Motor neuron (in vitro differentiated cells): ENCODE results near the gene SMYD1. TPM values are rescaled to one million over a fixed set of nuclear protein-coding genes. Genes with fewer than 3 reads are reported as not detected.

Experiments
- ATAC-seq, 8 experiments: fragments of 200-7000 bp; cut with Tn5 transposase; replicated peaks in 6 of 8; 2 replicates each; pipeline ENCODE4 v1.8.0; 2021; ENCODE audit warnings: mild to moderate bottlenecking in 8 of 8, moderate library complexity in 8 of 8
- H3K27ac ChIP-seq, 2 donors: fragments of 250-450 bp; sonication (Bioruptor Pico); 2 replicates each; pipeline ENCODE4 v1.9.0; 2021; ENCODE audit warnings: antibody characterized with exemption in 2 of 2, mild to moderate bottlenecking in 2 of 2, moderate library complexity in 1 of 2
- H3K4me1 ChIP-seq, 2 donors: fragments of 250-450 bp; sonication (Bioruptor Pico); replicated peaks in 1 of 2; 2 replicates each; pipeline ENCODE4 v1.6.1; 2021; ENCODE audit warnings: antibody characterized with exemption in 2 of 2, mild to moderate bottlenecking in 2 of 2, moderate library complexity in 1 of 2
- H3K4me3 ChIP-seq, 5 donors: fragments of 250-450 bp; sonication (Bioruptor Pico); 2 replicates each; pipeline ENCODE4 v1.9.0; 2021; ENCODE audit warnings: antibody characterized with exemption in 5 of 5, mild to moderate bottlenecking in 5 of 5, moderate library complexity in 4 of 5
- WGBS, 10 experiments: fragments of 450-650 bp; shearing (Covaris generic); methylation state at CpG; one replicate each; pipeline ENCODE4 v1.0.0; 2022; 5-methylcytosine and 5-hydroxymethylcytosine counted together
- in situ Hi-C, 9 experiments: fragments of 400-800 bp; cut with MboI; loops; one replicate each; pipeline ENCODE4 v1.15.0; 2021; ENCODE audit warnings: low sequenced_read_pairs in 9 of 9, low pct_unique_long_range_greater_than_20kb in 2 of 9; ENCODE audit not compliant: unreplicated experiment in 9 of 9
- total RNA-seq, 8 experiments: library from RNA; unstranded; fragments of 300-600 nt; gene quantifications; 2 replicates each; pipeline versions ENCODE4 v1.2.3 to v1.2.4, GENCODE V29; 2022

SMYD1 gene
- total RNA-seq, 8 experiments from 2014 or later = 0.08 to 4.0 (median 0.43) TPM; not detected in 1

- Histone ChIP-seq H3K4me3 (no peak overlapping the region), H3K27ac (no peak overlapping the region), H3K4me1 (peaks cover 4 to 9% of the 10 kb centered on the region in 2 donors)
- WGBS, 10 experiments = 38 to 100% (median 66%) methylated on average over 1 to 4 of the region's 5 CpGs; no CpG with 5 or more reads in 2 of the 10 experiments
- in situ Hi-C loops = loop anchor here in 2 of 9 experiments (10.0 to 25.0 kb wide), 2 partner anchors 102 to 105 kb away; partner anchors contain the start of gene THNSL2 (in 1 of the 2)
- peak in 4 of 8 experiments; percentile 6 to 15 (median 10) for ATAC-seq
Measured at GRCh38 chr2:88059979-88060906, 7.4 kb upstream of the SMYD1 start.

- no peak for ATAC-seq
- 29 to 100% (median 63%) methylated on average over 1 to 2 of the region's 2 CpGs; no CpG with 5 or more reads in 6 of the 10 experiments for WGBS, 10 experiments
- in situ Hi-C loops = loop anchor here in 1 of 9 experiments (25.0 kb wide), 1 partner anchor 101 kb away; the partner anchor contains the start of gene THNSL2
- Histone ChIP-seq H3K27ac (no peak overlapping the region), H3K4me1 (peaks cover 4 to 9% of the 10 kb centered on the region in 2 donors), H3K4me3 (no peak overlapping the region)
Measured at GRCh38 chr2:88060907-88061275, 6.7 kb upstream of the SMYD1 start.

GRCh38 chr2:88061295-88061694 is 6.3 kb upstream of the SMYD1 start:
- no peak overlapping the region for H3K4me3 ChIP-seq
- H3K4me1 ChIP-seq = peaks cover under 1 to 5% of the 10 kb centered on the region in 2 donors
- ATAC-seq = no peak
- H3K27ac ChIP-seq = no peak overlapping the region
- in situ Hi-C loops = loop anchor here in 1 of 9 experiments (25.0 kb wide), 1 partner anchor 101 kb away; the partner anchor contains the start of gene THNSL2
- WGBS, 10 experiments = 40 to 100% (median 93%) methylated on average over 1 to 2 of the region's 3 CpGs; no CpG with 5 or more reads in 3 of the 10 experiments

GRCh38 chr2:88066543-88066942 is 1.1 kb upstream of the SMYD1 start:
- WGBS, 10 experiments = 20 to 100% (median 63%) methylated on average over 1 to 3 of the region's 4 CpGs; no CpG with 5 or more reads in 3 of the 10 experiments
- no peak for ATAC-seq
- Histone ChIP-seq H3K27ac (no peak overlapping the region), H3K4me3 (no peak overlapping the region), H3K4me1 (peaks cover 8% of the 10 kb centered on the region in 2 donors)
- in situ Hi-C loops = loop anchor here in 1 of 9 experiments (25.0 kb wide), 1 partner anchor 96 kb away; the partner anchor contains the start of gene THNSL2

- H3K27ac ChIP-seq = no peak overlapping the region
- no peak overlapping the region for H3K4me3 ChIP-seq
- in situ Hi-C loops = loop anchor here in 1 of 9 experiments (25.0 kb wide), 1 partner anchor 95 kb away; the partner anchor contains the start of gene THNSL2
- 63 to 100% (median 90%) methylated on average over 1 to 5 of the region's 5 CpGs; no CpG with 5 or more reads in 2 of the 10 experiments for WGBS, 10 experiments
- no peak for ATAC-seq
- H3K4me1 ChIP-seq = peaks cover 8% of the 10 kb centered on the region in 2 donors
Measured at GRCh38 chr2:88067189-88067588, 436 bp upstream of the SMYD1 start.

- WGBS, 10 experiments = 0 to 100% (median 75%) methylated on average over 1 to 2 of the region's 2 CpGs; no CpG with 5 or more reads in 4 of the 10 experiments
- peaks cover 8% of the 10 kb centered on the region in 2 donors for H3K4me1 ChIP-seq
- H3K4me3 ChIP-seq = no peak overlapping the region
- in situ Hi-C loops = loop anchor here in 1 of 9 experiments (25.0 kb wide), 1 partner anchor 94 kb away; the partner anchor contains the start of gene THNSL2
- no peak for ATAC-seq
- no peak overlapping the region for H3K27ac ChIP-seq
Measured at GRCh38 chr2:88068044-88068443, 419 bp downstream of the SMYD1 start.

GRCh38 chr2:88069117-88069516 is 1.5 kb downstream of the SMYD1 start:
- Histone ChIP-seq H3K27ac (no peak overlapping the region), H3K4me3 (no peak overlapping the region), H3K4me1 (peaks cover 8% of the 10 kb centered on the region in 2 donors)
- no peak for ATAC-seq
- in situ Hi-C loops = loop anchor here in 1 of 9 experiments (25.0 kb wide), 1 partner anchor 93 kb away; the partner anchor contains the start of gene THNSL2

GRCh38 chr2:88070055-88070454 is 2.4 kb downstream of the SMYD1 start:
- Histone ChIP-seq H3K4me1 (peaks cover 8% of the 10 kb centered on the region in 2 donors), H3K27ac (no peak overlapping the region), H3K4me3 (no peak overlapping the region)
- ATAC-seq = no peak
- WGBS, 10 experiments = 10 to 100% (median 67%) methylated on average over 1 of the region's 1 CpG; no CpG with 5 or more reads in 3 of the 10 experiments
- in situ Hi-C loops = loop anchor here in 3 of 9 experiments (10.0 to 25.0 kb wide), 3 partner anchors 75 to 92 kb away; partner anchors contain the start of gene THNSL2 (in 1 of the 3)

GRCh38 chr2:88071365-88071764 is 3.7 kb downstream of the SMYD1 start:
- no peak overlapping the region for H3K4me3 ChIP-seq
- in situ Hi-C loops = loop anchor here in 3 of 9 experiments (10.0 to 25.0 kb wide), 3 partner anchors 73 to 91 kb away; partner anchors contain the start of gene THNSL2 (in 1 of the 3)
- peaks cover 8% of the 10 kb centered on the region in 2 donors for H3K4me1 ChIP-seq
- no peak overlapping the region for H3K27ac ChIP-seq
- ATAC-seq = no peak
- 30 to 100% (median 76%) methylated on average over 1 to 2 of the region's 2 CpGs; no CpG with 5 or more reads in 4 of the 10 experiments for WGBS, 10 experiments

GRCh38 chr2:88074150-88074549 is 6.5 kb downstream of the SMYD1 start:
- H3K4me1 ChIP-seq = peaks cover 0 to under 1% of the 10 kb centered on the region in 2 donors
- ATAC-seq = no peak
- H3K4me3 ChIP-seq = no peak overlapping the region
- in situ Hi-C loops = loop anchor here in 3 of 9 experiments (10.0 to 25.0 kb wide), 3 partner anchors 71 to 88 kb away; partner anchors contain the start of gene THNSL2 (in 1 of the 3)
- H3K27ac ChIP-seq = no peak overlapping the region

- in situ Hi-C loops = loop anchor here in 3 of 9 experiments (10.0 to 25.0 kb wide), 3 partner anchors 70 to 87 kb away; partner anchors contain the start of gene THNSL2 (in 1 of the 3)
- 4 to 100% (median 78%) methylated on average over 2 to 4 of the region's 4 CpGs; no CpG with 5 or more reads in 1 of the 10 experiments for WGBS, 10 experiments
- ATAC-seq = peak in 1 of 8 experiments; percentile 32
- H3K4me1 ChIP-seq = no peaks in the 10 kb centered on the region
- no peak overlapping the region for H3K4me3 ChIP-seq
- no peak overlapping the region for H3K27ac ChIP-seq
Measured at GRCh38 chr2:88074854-88075292, 7.2 kb downstream of the SMYD1 start.

GRCh38 chr2:88077080-88077479 is 9.5 kb downstream of the SMYD1 start:
- Histone ChIP-seq H3K27ac (no peak overlapping the region), H3K4me1 (no peaks in the 10 kb centered on the region), H3K4me3 (no peak overlapping the region)
- in situ Hi-C loops = loop anchor here in 2 of 9 experiments (10.0 kb wide), 2 partner anchors 68 to 78 kb away; no protein-coding TSS in a partner anchor
- peak in 1 of 8 experiments; percentile 37 for ATAC-seq
- WGBS, 10 experiments = 20 to 100% (median 86%) methylated on average over 1 to 6 of the region's 8 CpGs; no CpG with 5 or more reads in 2 of the 10 experiments
